HG03439 (cell line): ENCODE data around the gene JOSD1.
A peak's percentile ranks its signal among the peaks of the same experiment; 100 is the strongest.
"Not testable (repeated sequence)": the region's sequence is repeated elsewhere in the genome, so short reads cannot be mapped to it uniquely, and the experiment has no call there.

ENCODE experiments used
- ATAC-seq: cut with Tn5 transposase; IDR thresholded peaks from one replicate; pipeline ENCODE4 v1.9.1; 2021; ENCODE audit warnings: mild to moderate bottlenecking, moderate library complexity; ENCODE audit not compliant: unreplicated experiment

The JOSD1 gene

DNA sequence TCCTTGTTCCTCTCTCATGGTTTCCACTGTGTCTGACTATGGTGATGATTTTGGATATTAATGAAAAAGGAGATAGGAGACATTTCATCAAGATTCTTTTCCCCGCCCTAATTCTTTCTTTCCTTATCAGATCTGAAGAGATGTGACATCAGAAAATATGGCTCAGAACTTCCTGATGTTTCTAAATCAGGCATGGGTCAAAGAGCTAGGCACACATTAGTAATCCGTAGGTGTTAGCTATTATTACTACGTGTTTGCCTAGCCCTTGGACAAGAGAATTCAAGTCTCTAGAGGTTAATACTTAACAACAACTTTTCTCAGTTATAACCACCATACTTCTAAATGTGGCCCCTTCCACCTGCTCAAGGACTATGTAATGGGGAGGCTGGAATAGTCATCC lies 5.8 kb downstream of the JOSD1 start:
- ATAC-seq = no peak

GRCh38 chr22:38694049-38694448 lies 6.7 kb downstream of the JOSD1 start:
- ATAC-seq = no peak

DNA sequence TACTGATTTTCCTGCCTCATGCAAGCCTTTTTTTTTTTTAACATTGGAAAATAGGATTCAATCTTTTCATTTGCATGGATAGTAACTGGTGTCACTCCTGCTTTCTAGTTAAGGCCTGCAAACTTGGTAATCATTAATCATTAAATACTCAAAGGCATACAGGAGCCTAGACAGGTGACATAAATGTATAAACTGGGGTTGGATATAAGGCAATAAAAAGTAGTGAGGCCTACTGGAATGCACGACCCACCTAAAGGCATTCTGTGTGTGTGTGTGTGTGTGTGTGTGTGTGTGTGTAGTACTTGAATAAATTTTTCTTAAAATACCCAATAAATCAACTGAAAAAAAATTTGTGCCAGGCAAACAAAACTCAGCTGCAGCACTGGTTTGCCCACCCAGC lies 11.1 kb downstream of the JOSD1 start:
- ATAC-seq = no peak

DNA sequence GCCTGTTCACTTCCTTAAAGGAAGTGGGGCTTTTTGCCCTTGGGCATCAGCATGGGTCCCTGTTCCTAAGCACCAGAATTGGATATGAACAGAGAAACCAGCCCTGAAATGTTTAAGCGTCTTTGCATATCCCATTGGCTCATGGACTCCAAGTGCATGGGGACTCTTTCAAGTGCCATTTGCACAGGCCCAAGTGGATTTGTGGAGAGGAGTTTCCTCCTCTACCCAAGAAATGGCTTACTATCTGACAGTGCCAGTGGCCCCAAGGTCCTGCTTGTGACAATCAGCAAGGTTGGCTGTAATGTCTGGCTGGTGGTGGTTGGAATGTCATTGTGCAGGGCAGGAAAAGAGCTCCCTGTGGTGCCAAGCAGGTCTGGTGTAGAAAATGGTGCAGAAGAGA lies 15.0 kb downstream of the JOSD1 start:
- ATAC-seq = no peak

DNA sequence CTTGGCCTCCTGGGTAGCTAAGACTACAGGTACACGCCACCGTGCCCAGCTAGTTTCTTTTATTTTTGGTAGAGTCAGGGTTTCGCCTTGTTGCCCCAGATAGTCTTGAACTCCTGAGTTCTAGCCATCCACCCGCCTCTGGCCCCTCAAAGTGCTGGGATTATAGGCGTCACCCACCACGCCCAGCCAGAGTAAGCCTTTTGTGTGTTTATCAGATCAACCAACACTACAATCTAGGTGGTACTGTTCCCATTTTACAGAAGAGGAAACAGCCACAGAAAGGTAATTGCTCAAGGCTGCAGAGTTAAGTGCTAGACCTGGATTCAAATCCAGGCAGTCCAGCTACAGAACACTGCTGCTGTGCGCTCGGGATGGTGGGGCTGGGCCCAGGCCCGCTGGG lies 15.8 kb downstream of the JOSD1 start:
- ATAC-seq = no peak

DNA sequence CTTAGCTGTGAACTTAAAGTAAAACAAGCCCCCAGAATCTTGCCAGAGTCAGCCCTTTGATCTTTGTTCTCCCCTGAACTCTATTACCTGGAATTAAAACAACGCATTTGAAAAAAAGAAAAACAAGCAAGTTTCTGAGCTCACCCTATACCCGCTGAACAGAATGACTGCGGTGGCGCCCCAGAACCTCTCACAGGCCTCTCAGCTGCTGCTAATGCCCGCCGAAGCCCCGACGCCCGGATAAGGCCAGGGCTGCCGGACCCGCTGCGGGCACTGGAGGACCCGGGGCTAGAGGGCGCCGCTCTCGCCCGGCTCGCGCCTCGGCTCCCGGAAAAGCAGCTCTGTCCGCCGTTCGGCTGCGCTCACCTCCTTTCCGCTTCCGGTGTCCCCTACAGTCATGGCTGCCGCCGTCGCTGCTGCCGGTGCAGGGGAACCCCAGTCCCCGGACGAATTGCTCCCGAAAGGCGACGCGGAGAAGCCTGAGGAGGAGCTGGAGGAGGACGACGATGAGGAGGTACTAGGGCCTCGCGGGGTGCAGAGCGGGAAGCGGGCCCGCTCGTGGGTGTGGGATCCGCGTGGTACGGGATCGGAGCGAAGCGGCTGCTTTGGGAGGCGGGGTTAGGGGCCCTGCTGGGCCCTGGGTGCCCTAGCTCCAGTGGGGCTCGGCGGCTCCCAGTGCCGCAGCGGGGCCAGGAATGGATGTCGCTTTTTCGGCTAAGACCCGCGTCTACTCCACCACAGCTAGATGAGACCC lies 19.0 kb downstream of the JOSD1 start, which contains the start of gene TOMM22:
TOMM22 (plus strand) TSS at position 376 of the 754 bp plus-strand sequence; CDS start at position 398, 22 bp downstream.
- peak; percentile 85 for ATAC-seq

GRCh38 chr22:38675833-38676232 lies 24.9 kb downstream of the JOSD1 start:
- no peak for ATAC-seq

DNA sequence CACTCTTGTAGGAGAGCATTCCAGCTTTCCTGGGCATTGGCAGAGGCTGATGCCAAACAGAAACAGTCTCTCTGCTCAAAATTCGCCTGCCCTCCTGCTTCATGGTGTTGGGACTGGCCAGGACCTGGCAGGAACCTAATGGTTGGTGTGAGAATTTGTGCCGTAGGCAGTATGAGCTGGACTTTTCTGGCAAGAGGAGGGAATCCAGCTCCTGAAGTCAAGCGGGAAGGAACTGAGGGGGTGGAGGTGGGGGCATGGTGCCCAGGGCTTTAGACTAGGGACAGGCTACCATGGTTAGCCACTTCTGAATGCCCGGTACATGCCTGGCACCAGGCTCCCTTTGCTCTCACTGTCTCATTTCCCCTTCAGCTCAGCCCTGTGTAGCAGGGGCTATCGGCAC lies 25.9 kb downstream of the JOSD1 start:
- no peak for ATAC-seq

DNA sequence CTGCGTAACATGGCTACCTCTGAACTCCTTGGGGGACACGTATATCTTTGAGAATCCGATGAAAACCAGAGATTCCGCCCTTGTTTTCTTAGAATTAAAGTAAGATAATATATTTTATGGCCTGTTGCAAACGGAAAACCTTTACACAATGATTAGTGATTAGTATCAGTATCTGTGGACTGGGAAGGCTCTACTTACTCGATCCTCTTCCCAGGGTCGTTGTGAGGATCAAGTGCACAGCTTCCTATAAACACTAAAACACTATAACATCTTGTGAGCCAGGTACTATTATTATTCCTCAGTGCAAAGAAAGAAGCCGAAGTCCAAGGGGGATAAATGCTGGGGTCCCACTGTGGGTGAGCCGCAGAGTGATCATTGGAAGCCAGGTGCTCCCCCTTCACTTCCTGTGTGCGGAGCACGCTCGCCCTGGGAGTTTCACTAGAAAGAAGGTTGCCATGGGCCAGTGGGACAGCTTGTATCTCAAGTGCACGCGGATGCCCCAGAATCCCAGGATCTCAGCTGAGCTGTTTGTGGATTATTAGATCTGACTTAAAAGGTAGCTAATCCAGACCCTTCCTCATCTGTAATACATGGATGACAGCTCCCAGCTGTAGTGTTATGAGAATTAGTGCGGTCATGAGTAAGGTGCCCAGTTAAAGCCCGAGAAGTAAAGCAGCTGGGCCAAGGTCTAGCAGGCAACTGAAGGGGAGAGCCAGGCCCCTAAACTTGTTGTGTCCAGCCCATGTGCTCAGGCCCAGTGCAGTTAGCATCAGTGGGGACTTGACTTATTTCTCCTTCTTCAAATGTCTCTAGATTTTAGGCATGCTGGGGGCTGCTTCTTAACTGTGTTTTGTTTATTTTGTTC lies 43.5 kb downstream of the JOSD1 start:
- ATAC-seq = peak; percentile 40

DNA sequence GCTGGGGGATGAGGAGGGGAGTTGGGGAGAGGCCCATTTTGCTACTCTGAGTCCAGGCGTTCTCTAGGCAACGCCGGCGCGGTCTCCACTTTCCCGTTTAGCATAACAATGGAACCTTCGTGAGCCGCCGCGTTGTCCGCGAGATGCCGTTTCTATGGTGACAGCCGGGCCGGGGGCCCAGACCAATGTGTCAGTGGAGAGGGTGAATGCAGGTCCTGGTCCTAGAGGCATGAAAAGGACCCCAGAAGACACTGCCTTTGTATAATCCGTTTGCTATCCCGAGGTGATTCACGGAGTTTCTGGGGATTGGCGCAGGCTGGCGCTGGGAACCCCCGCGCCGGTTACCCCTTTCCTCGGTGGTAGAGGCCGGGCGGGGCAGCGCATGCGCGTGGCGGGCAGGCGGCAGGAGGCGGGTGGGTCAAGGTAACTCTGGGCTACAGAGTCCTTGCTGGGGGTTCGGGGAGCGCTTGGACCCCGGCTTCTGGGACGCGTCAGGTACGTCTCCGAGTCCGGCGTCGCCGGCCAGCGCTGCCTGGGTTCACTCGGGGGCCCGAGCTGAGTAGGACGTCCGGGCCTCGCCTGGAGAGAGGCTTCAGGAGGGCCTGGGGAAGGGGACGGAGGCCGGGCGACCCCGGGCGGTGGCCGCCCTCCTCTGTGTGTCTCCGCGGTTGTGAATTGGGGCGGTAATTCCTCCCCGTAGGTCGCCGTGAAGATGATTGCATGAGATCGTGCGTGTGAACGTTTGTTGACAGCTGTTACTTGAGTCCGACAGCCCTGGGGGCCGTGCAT lies 44.3 kb downstream of the JOSD1 start, which contains the start of the genes CBY1 and FAM227A:
CBY1 (plus strand) TSS at position 383 of the 789 bp plus-strand sequence. CDS start 11,417 bp downstream, outside the sequence.
FAM227A (minus strand) TSS at position 137 of the 789 bp plus-strand sequence. CDS start 6,224 bp downstream, outside the sequence.
- peak; percentile 82 for ATAC-seq

DNA sequence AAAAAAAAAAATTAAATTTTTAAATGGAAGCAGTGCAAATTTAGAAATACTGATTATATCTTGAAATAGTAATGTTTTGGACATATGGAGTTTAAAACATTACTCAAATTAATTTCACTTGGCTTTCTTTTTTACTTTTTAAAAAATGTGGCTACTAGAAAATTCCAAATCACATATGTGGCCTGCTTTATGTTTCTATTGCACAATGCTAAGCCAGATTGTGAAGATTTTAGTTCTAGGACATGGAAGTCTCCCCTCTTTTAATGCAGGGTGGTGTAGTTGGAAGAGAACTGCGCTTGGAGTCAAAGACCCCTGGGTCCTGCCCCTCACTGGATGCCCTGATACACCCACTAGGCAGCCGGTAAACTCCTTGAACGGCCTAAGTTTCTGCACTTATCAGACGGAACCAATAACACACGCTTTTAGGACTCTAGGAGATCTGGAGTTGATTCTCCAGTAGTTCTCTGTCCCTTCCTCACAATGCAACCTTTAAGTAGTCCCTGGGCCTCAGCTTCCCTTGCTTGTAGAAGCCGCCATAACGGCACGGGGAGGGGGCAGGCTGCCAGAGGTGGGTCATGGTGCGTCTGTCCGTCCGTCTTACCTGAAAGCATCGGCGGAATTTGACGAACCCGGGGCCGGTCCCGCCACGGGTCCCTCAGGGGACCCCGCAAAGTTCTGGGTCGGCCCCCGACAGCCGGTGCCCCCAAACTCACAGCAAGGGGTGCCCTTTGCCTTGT lies 45.1 kb downstream of the JOSD1 start:
- ATAC-seq = no peak

DNA sequence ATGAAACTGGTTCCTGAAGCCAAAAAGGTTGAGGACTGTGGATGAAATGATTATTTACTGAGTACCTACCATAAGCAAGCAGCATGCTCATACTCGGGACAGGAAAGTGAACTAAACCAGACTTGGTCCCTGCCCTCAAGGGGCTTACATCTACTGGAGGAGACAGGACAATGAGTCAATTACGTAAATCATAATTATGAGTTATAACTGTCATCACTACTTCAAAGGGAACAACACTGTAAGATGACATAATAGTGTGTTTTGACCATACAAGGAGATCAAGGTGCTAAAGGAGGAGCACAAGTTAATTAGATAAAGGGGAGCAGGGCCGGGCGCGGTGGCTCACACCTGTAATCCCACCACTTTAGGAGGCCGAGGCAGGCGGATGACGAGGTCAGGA lies 47.0 kb downstream of the JOSD1 start:
- no peak for ATAC-seq

DNA sequence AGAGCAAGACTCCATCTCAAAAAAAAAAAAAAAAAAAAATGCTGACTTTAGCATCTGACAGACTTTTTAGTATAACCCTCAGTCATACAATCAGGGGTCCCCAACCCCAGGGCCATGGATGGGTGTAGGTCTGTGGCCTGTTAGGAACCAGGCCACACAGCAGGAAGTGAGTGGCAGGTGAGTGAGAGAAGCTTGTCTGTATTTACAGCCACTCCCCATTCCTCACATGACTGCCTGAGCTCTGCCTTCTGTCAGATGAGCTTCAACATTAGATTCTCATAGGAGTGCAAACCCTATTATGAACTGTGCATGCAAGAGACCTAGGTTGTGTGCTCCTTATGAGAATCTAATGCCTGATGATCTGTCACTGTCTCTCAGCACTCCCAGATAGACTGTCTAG lies 47.9 kb downstream of the JOSD1 start:
- ATAC-seq = no peak

- ATAC-seq = no peak
Measured at GRCh38 chr22:38649841-38650522, 50.8 kb downstream of the JOSD1 start.

DNA sequence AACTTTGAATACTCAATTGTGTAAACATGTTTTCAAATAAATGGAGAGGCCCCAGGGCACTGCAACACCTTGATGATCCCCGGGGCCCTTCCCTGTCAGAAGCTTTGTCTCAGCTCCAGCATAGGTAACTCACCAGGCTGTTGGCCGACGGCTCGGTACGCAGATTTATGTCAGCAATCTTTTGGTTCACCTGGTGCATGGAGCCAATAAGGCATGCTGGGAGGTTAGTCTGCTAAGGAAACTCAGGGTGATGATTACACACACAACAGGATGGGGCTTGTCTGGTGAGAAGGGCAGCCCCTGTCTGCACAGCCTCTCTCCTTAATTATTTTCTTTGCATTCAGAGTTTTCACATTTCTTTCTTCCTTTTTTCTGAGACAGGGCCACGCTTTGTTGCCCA lies 55.3 kb downstream of the JOSD1 start:
- ATAC-seq = no peak

DNA sequence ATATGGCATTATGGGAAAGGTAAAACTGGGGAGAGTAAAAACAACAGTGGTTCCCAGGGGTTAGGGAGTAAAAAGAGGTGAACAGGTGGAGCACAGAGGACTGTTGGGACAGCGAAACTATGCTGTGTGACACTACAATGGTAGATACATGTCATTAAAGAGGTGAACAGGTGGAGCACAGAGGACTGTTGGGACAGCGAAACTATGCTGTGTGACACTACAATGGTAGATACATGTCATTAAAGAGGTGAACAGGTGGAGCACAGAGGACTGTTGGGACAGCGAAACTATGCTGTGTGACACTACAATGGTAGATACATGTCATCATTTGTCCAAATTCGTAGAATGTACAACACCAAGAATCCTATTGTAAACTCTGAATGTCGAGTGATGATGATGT lies 56.5 kb downstream of the JOSD1 start:
- not testable (repeated sequence) for ATAC-seq

- no peak for ATAC-seq
Measured at GRCh38 chr22:38641476-38642040, 59.2 kb downstream of the JOSD1 start.

DNA sequence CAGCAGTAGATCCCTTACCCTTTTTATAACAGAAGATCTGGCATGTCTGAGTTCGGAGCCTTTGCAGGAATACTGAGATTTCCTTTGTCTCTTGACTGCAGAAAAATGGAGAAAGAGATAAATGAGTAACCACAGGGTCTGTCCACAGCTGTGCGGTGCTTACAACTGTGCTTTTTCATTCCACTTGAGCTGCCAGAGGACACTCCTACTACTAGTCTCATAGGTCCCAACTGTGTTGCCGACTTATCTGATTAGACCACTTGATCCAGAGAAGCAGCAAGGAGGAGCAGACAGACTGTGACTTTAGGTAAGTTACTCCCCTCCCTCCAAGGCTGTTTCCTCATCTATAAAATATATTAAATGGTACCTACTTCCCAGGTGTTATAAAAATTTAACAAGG lies 62.0 kb downstream of the JOSD1 start:
- no peak for ATAC-seq

GRCh38 chr22:38638216-38638615 lies 62.5 kb downstream of the JOSD1 start:
- ATAC-seq = no peak
